Mesenchymal stem cell (in vitro differentiated cells and primary cell): Measurements from ENCODE around the gene SOCS2.

Experiments
- DNase-seq: peaks from one replicate; pipeline ENCODE4 v3.0.0-alpha.2; 2013
- H2AFZ ChIP-seq: one replicate; pipeline ENCODE4 v1.6.1; 2013; ENCODE audit warnings: low read depth, mild to moderate bottlenecking, control low read depth, inconsistent platforms, low read length, moderate library complexity
- H2AK5ac ChIP-seq: 2 replicates; pipeline ENCODE4 v1.6.1; 2013; ENCODE audit warnings: low read length, moderate library complexity, mild to moderate bottlenecking, inconsistent platforms; ENCODE audit not compliant: severe bottlenecking
- H2BK120ac ChIP-seq: one replicate; pipeline ENCODE4 v1.6.1; 2013; ENCODE audit warnings: low read depth, mild to moderate bottlenecking, inconsistent platforms, low read length, moderate library complexity
- H2BK12ac ChIP-seq, 2 experiments: one replicate each; pipeline ENCODE4 v1.6.1; 2013; ENCODE audit warnings: inconsistent platforms in 2 of 2, low read length in 2 of 2, mild to moderate bottlenecking in 2 of 2, moderate library complexity in 2 of 2, control low read depth in 1 of 2
- H2BK15ac ChIP-seq: one replicate; pipeline ENCODE4 v1.6.1; 2013; ENCODE audit warnings: mild to moderate bottlenecking, low read depth, inconsistent platforms; ENCODE audit not compliant: poor library complexity, severe bottlenecking
- H2BK5ac ChIP-seq: 2 replicates; pipeline ENCODE4 v1.6.1; 2013; ENCODE audit warnings: low read depth, mild to moderate bottlenecking, low read length, control low read depth, inconsistent platforms; ENCODE audit not compliant: poor library complexity, severe bottlenecking
- H3K14ac ChIP-seq, 2 experiments: one replicate each; pipeline ENCODE4 v1.6.1; 2013; ENCODE audit warnings: inconsistent platforms in 2 of 2, low read length in 2 of 2, control low read depth in 1 of 2, mild to moderate bottlenecking in 1 of 2, moderate library complexity in 1 of 2
- H3K18ac ChIP-seq, 2 experiments: one replicate each; pipeline ENCODE4 v1.6.1; 2013; ENCODE audit warnings: inconsistent platforms in 2 of 2, low read length in 2 of 2, control low read depth in 1 of 2, low read depth in 1 of 2, mild to moderate bottlenecking in 1 of 2
- H3K23ac ChIP-seq, 2 experiments: one replicate each; pipeline ENCODE4 v1.6.1; 2013; ENCODE audit warnings: inconsistent platforms in 2 of 2, low read length in 2 of 2, mild to moderate bottlenecking in 2 of 2, moderate library complexity in 2 of 2, control low read depth in 1 of 2
- H3K27ac ChIP-seq: 2 replicates; pipeline ENCODE4 v1.5.1; 2013; ENCODE audit warnings: mild to moderate bottlenecking, moderate library complexity, low read length, control low read depth, inconsistent platforms; ENCODE audit not compliant: poor library complexity, severe bottlenecking
- H3K27me3 ChIP-seq, 2 experiments: 2 replicates each; pipeline versions ENCODE4 v1.6.1 to v1.7.0; 2013; ENCODE audit warnings: low read length in 2 of 2, mild to moderate bottlenecking in 2 of 2, moderate library complexity in 2 of 2, control low read depth in 1 of 2, inconsistent platforms in 1 of 2; ENCODE audit not compliant: control insufficient read depth in 1 of 2, insufficient read depth in 1 of 2
- H3K36me3 ChIP-seq, 2 experiments: 2 replicates each; pipeline versions ENCODE4 v1.6.1 to v1.7.0; 2013; ENCODE audit warnings: low read length in 2 of 2, control low read depth in 1 of 2, inconsistent platforms in 1 of 2, low read depth in 1 of 2, mild to moderate bottlenecking in 1 of 2; ENCODE audit not compliant: insufficient read depth in 2 of 2, control insufficient read depth in 1 of 2
- H3K4ac ChIP-seq, 2 experiments: one replicate each; pipeline ENCODE4 v1.6.1; 2013; ENCODE audit warnings: inconsistent platforms in 2 of 2, low read length in 2 of 2, mild to moderate bottlenecking in 2 of 2, moderate library complexity in 2 of 2, control low read depth in 1 of 2, low read depth in 1 of 2
- H3K4me1 ChIP-seq: 2 replicates; pipeline ENCODE4 v1.6.1; 2013; ENCODE audit warnings: low read depth, low read length, control low read depth; ENCODE audit not compliant: control insufficient read depth, insufficient read depth
- H3K4me2 ChIP-seq: 2 replicates; pipeline ENCODE4 v1.6.1; 2013; ENCODE audit warnings: low read length, mild to moderate bottlenecking, inconsistent platforms; ENCODE audit not compliant: poor library complexity, severe bottlenecking
- H3K4me3 ChIP-seq, 2 experiments: 2 replicates each; pipeline versions ENCODE4 v1.5.1 to v1.7.0; 2013; ENCODE audit warnings: low read length in 2 of 2, mild to moderate bottlenecking in 2 of 2, control low read depth in 1 of 2, low read depth in 1 of 2; ENCODE audit not compliant: insufficient read depth in 1 of 2
- H3K79me1 ChIP-seq: replicated peaks from 2 replicates; pipeline ENCODE4 v1.6.1; 2013; ENCODE audit warnings: mild to moderate bottlenecking, control low read depth, low read length, inconsistent platforms; ENCODE audit not compliant: poor library complexity, severe bottlenecking
- H3K9ac ChIP-seq: 2 replicates; pipeline ENCODE4 v1.7.0; 2013; ENCODE audit warnings: mild to moderate bottlenecking, low read length, moderate library complexity
- H3K9me3 ChIP-seq: 2 replicates; pipeline ENCODE4 v1.7.0; 2013; ENCODE audit warnings: mild to moderate bottlenecking, low read length; ENCODE audit not compliant: control insufficient read depth
- H4K8ac ChIP-seq: one replicate; pipeline ENCODE4 v1.6.1; 2013; ENCODE audit warnings: inconsistent platforms, mild to moderate bottlenecking, low read length, moderate library complexity
- H4K91ac ChIP-seq: one replicate; pipeline ENCODE4 v1.6.1; 2013; ENCODE audit warnings: mild to moderate bottlenecking, low read length, inconsistent platforms
- WGBS: methylation state at CpG from one replicate; pipeline ENCODE4 v1.1.7; 2013; ENCODE audit warnings: mixed read lengths; 5-methylcytosine and 5-hydroxymethylcytosine counted together

Gene SOCS2

DNA sequence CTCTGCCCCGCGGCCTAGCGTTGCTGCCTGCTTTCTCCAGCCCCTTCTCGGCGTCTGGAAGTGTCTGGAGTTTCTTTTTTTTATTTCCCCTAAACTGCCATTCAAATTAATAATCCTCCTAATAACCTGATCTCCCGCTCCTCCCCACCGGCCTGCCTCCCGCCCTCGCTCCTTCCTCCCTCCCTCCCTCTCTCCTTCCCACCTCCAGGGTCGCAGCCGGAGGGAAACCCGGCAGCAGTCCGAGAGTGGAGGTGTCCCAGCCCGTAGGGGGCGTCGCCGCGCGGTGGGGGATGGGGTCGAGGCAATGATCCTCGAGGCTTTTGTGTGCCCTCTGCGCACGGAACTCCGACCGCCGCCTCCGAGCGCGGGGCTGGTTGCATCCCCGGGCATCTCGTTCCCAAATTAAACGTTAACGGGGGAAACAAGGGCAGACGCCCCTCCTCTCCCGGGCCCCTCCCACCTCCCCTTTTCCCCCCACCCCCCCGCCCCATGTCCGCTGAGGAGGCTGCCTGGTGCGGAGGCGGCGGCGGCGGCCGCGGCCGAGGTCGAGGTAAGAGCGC is 1.0 kb upstream of the SOCS2 start:
- peak overlapping the region; percentile 63 to 93 for H3K4me3 ChIP-seq
- peaks cover 32% of the 10 kb centered on the region for H3K4me1 ChIP-seq
- no peak overlapping the region for H4K91ac ChIP-seq
- H3K4ac ChIP-seq: no peak overlapping the region
- no peak overlapping the region for H4K8ac ChIP-seq
- H2AK5ac ChIP-seq: no peak overlapping the region
- H3K4me2 ChIP-seq: peak overlapping the region; percentile 81
- no peak overlapping the region for H2BK12ac ChIP-seq
- H3K79me1 ChIP-seq: peaks cover 2% of the 10 kb centered on the region
- H3K27me3 ChIP-seq: peaks cover 0 to 15% of the 10 kb centered on the region in 2 experiments
- no peak overlapping the region for H2BK5ac ChIP-seq
- H3K23ac ChIP-seq: peak overlapping the region in 1 of 2 experiments; percentile 57
- peak; percentile 59 for DNase-seq
- no peaks in the 10 kb centered on the region for H3K9me3 ChIP-seq
- H3K9ac ChIP-seq: peak overlapping the region; percentile 84
- peak overlapping the region in 1 of 2 experiments; percentile 43 for H3K18ac ChIP-seq
- H3K14ac ChIP-seq: no peak overlapping the region
- H2AFZ ChIP-seq: no peak overlapping the region
- peaks cover 0 to 11% of the 10 kb centered on the region in 2 experiments for H3K36me3 ChIP-seq
- no peak overlapping the region for H3K27ac ChIP-seq
- no peak overlapping the region for H2BK15ac ChIP-seq
- WGBS: under 1% methylated on average over 25 of the region's 47 CpGs
- peak overlapping the region; percentile 46 for H2BK120ac ChIP-seq

DNA sequence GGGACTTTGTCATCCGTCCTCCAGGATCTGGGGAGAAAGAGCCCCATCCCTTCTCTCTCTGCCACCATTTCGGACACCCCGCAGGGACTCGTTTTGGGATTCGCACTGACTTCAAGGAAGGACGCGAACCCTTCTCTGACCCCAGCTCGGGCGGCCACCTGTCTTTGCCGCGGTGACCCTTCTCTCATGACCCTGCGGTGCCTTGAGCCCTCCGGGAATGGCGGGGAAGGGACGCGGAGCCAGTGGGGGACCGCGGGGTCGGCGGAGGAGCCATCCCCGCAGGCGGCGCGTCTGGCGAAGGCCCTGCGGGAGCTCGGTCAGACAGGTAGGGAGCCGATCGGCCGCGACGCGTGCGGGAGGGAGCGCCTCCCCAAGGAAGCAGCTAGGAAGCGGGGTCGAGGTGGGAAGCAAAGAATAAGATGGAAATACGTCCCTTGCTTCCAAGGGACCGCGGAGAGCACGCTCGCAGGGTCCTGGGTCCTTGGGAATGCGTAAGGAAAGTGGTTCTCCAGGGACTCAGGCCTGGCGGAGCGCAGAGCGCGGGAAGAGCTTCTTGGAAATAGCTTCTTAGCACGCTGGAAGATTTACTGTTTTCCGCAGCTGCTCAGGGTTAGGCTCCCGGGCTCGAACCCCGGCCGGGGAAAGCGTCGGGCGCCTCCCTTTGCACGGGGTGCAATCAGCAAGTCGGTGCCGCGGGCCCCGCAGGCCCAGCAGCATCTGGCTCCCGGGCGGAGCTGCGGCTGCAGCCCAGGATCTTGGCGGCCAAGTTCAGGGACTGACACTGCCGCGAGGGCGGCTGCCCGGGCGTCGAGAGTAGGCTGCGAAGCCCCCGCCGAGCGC is 457 bp downstream of the SOCS2 start:
- H4K91ac ChIP-seq: no peak overlapping the region
- peak overlapping the region; percentile 81 for H3K4me2 ChIP-seq
- peaks cover 32% of the 10 kb centered on the region for H3K4me1 ChIP-seq
- H2BK120ac ChIP-seq: no peak overlapping the region
- 1% methylated on average over 75 of the region's 75 CpGs for WGBS
- peaks cover 0 to 13% of the 10 kb centered on the region in 2 experiments for H3K27me3 ChIP-seq
- no peak overlapping the region for H2BK15ac ChIP-seq
- H2AFZ ChIP-seq: no peak overlapping the region
- H2BK5ac ChIP-seq: no peak overlapping the region
- peak overlapping the region; percentile 34 to 85 for H3K23ac ChIP-seq
- H3K9me3 ChIP-seq: no peaks in the 10 kb centered on the region
- no peak overlapping the region for H3K18ac ChIP-seq
- no peak overlapping the region for H2BK12ac ChIP-seq
- no peak overlapping the region for H2AK5ac ChIP-seq
- no peak overlapping the region for H3K27ac ChIP-seq
- H3K4ac ChIP-seq: no peak overlapping the region
- peak overlapping the region; percentile 32 to 81 for H3K4me3 ChIP-seq
- peak; percentile 51 for DNase-seq
- peaks cover 0 to 11% of the 10 kb centered on the region in 2 experiments for H3K36me3 ChIP-seq
- H3K9ac ChIP-seq: peak overlapping the region; percentile 74
- no peak overlapping the region for H3K14ac ChIP-seq
- no peak overlapping the region for H4K8ac ChIP-seq
- H3K79me1 ChIP-seq: peaks cover 2% of the 10 kb centered on the region

DNA sequence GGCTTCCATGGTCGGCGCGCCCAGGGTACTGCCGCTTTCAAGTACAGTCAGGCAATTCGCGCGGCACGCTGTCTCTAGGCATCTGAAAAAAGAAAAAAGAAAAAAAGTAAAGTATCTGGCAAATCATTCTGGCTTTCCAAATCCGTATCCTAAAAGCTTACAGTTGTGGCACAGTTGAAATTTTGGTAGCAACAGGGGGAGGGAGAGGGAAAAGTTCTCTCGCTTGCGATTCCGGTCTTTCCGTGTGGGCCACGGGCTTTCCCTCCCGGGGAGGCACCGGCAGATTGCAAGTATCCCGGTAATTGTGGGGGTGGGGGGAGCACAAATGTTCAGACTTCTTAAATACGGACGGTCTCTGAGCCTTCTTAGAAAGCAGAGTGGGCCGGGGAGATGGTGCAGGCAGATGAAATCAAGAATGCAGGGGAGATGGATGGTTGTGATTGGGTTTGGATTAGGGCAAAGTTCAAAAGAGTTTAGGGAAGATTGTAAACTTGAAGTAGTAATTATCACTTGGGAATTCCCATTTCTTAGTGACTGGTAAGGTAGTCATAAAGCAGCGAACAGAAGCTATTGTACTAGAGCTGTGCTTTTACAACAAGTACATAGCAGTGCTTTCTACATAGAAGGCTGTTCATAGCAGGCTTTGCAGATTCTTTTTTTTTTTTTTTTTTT is 1.2 kb downstream of the SOCS2 start:
- no peak overlapping the region for H4K91ac ChIP-seq

DNA sequence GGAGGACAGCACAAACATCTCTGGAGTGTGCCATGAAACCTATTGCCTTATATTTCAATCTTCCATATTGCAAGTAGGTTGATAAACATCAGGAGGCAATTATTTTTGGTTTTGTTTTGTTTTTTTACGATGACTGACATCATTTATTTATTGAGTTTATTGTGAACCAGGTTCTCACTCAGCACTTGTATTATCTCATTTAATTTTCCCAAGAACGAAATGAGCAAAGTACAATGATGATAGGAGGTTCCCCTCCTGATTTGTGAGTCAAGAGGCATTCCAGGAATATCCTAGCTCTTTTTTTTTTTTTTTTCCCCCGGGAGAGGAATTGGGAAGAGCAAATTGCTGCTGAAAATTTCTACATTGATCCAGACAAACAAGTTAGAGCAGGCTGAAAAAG is 4.7 kb downstream of the SOCS2 start:
- no peak for DNase-seq

More for the DNA sequence above, 1.2 kb downstream of the SOCS2 start:
- Histone ChIP-seq H3K36me3 (peaks cover 0 to 11% of the 10 kb centered on the region in 2 experiments), H3K23ac (peak overlapping the region in 1 of 2 experiments; percentile 60), H2BK15ac (no peak overlapping the region), H4K8ac (no peak overlapping the region), H3K4me1 (peaks cover 32% of the 10 kb centered on the region), H3K27ac (no peak overlapping the region), H3K79me1 (peaks cover 2% of the 10 kb centered on the region), H2BK5ac (no peak overlapping the region), H2BK12ac (no peak overlapping the region), H3K14ac (no peak overlapping the region), H2AK5ac (no peak overlapping the region), H2AFZ (no peak overlapping the region), H3K9ac (peak overlapping the region; percentile 74), H3K18ac (no peak overlapping the region), H3K4me2 (peak overlapping the region; percentile 81), H3K9me3 (no peaks in the 10 kb centered on the region), H2BK120ac (no peak overlapping the region), H3K4me3 (peak overlapping the region; percentile 32 to 81), H3K27me3 (peaks cover 0 to 12% of the 10 kb centered on the region in 2 experiments), H3K4ac (no peak overlapping the region)
- peak; percentile 50 for DNase-seq
- WGBS: 9% methylated on average over 21 of the region's 21 CpGs

More for the DNA sequence above, 4.7 kb downstream of the SOCS2 start:
- no peak overlapping the region for H2AFZ ChIP-seq
- no peak overlapping the region for H2BK15ac ChIP-seq
- H3K4me1 ChIP-seq: peaks cover 13% of the 10 kb centered on the region
- H2BK120ac ChIP-seq: no peak overlapping the region
- H3K27me3 ChIP-seq: peaks cover 0 to 9% of the 10 kb centered on the region in 2 experiments
- no peak overlapping the region for H3K27ac ChIP-seq
- no peak overlapping the region for H3K4me2 ChIP-seq
- H3K18ac ChIP-seq: no peak overlapping the region
- no peak overlapping the region for H2AK5ac ChIP-seq
- H3K9me3 ChIP-seq: no peaks in the 10 kb centered on the region
- H3K23ac ChIP-seq: no peak overlapping the region
- no peak overlapping the region for H4K91ac ChIP-seq
- H2BK12ac ChIP-seq: no peak overlapping the region
- no peak overlapping the region for H3K4me3 ChIP-seq
- H3K4ac ChIP-seq: no peak overlapping the region
- peaks cover 2% of the 10 kb centered on the region for H3K79me1 ChIP-seq
- H3K36me3 ChIP-seq: peaks cover 0 to 11% of the 10 kb centered on the region in 2 experiments
- H4K8ac ChIP-seq: no peak overlapping the region
- H3K14ac ChIP-seq: no peak overlapping the region
- 100% methylated on average over 1 of the region's 3 CpGs for WGBS
- H2BK5ac ChIP-seq: no peak overlapping the region
- no peak overlapping the region for H3K9ac ChIP-seq
